DOHH2 (cell line): ENCODE data around the gene MFAP3.

Experiments
- EZH2phosphoT487 ChIP-seq: fragments of 200-600 bp; sonication (generic); IDR thresholded peaks from 2 replicates; pipeline ENCODE4 v1.6.1; 2017; ENCODE audit warnings: borderline replicate concordance, mild to moderate bottlenecking, antibody characterized with exemption, low read length, moderate library complexity, mixed read lengths
- TF ChIP-seq, protein P1 (sequence below): fragments of 200-600 bp; sonication (generic); IDR thresholded peaks from one replicate; pipeline ENCODE4 v1.5.1; 2014; ENCODE audit warnings: antibody characterized with exemption, mild to moderate bottlenecking, low read depth, low read length; ENCODE audit not compliant: poor library complexity, severe bottlenecking

DNA sequence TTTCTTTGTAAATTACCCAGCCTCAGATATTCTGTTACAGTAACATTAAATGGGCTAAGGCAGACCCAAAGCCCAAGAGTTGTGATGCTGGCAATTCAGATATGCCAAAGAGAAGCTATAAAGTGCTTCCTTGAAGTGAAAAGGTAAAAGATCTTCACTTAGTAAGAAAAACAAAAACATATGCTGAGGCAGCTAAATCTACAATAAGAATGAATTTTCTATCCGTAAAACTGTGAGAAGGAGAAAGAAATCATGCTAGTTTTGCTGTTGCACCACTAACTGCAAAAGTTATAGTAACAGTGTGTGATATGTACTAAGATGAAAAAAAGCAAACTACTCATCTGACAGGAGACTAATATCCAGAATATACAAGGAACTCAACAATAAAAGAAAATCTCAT is 40.0 kb upstream of the MFAP3 start:
- TF ChIP-seq, protein P1, sequence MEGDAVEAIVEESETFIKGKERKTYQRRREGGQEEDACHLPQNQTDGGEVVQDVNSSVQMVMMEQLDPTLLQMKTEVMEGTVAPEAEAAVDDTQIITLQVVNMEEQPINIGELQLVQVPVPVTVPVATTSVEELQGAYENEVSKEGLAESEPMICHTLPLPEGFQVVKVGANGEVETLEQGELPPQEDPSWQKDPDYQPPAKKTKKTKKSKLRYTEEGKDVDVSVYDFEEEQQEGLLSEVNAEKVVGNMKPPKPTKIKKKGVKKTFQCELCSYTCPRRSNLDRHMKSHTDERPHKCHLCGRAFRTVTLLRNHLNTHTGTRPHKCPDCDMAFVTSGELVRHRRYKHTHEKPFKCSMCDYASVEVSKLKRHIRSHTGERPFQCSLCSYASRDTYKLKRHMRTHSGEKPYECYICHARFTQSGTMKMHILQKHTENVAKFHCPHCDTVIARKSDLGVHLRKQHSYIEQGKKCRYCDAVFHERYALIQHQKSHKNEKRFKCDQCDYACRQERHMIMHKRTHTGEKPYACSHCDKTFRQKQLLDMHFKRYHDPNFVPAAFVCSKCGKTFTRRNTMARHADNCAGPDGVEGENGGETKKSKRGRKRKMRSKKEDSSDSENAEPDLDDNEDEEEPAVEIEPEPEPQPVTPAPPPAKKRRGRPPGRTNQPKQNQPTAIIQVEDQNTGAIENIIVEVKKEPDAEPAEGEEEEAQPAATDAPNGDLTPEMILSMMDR: no peak
- no peak for TF ChIP-seq EZH2phosphoT487
